Astrocyte of the spinal cord (primary cell): ENCODE measurements around the gene CEP89.
"Not testable (repeated sequence)": the region's sequence is repeated elsewhere in the genome, so short reads cannot be mapped to it uniquely, and the experiment has no call there.

Experiments
- DNase-seq: peaks from one replicate; pipeline ENCODE4 v3.0.0; 2011; ENCODE audit warnings: low read depth, low spot score
- H3K4me3 ChIP-seq: 2 replicates; pipeline ENCODE4 v1.5.1; 2011; ENCODE audit warnings: low read depth, mild to moderate bottlenecking, low read length, moderate library complexity
- in situ Hi-C: cut with HindIII; loops from 2 replicates; pipeline ENCODE4 v1.10.0; 2017; ENCODE audit warnings: low sequenced_read_pairs
- TF ChIP-seq, protein P1 (sequence below): IDR thresholded peaks from 2 replicates; pipeline ENCODE4 v1.5.1; 2012; ENCODE audit warnings: low read depth, mild to moderate bottlenecking, low read length, inconsistent platforms

Gene CEP89

DNA sequence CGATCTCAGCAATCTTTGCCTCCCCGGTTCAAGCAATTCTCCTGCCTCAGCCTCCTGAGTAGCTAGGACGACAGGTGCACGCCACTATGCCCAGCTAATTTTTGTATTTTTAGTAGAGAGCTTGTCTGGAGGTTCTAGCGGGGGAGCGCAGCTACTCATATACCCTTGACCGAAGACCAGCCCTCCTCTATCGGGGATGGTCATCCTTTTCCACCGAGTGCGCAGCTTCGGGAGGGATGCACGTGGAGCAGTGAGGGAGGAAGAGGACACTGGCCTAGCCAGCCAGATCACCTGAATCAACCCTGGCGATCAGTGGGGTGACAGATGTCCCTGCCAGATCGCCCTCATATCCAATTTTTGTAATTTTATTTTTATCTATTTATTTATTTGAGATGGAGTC, 109.0 kb downstream of the CEP89 start:
- no peak for DNase-seq
- no peak overlapping the region for H3K4me3 ChIP-seq
- TF ChIP-seq, protein P1, sequence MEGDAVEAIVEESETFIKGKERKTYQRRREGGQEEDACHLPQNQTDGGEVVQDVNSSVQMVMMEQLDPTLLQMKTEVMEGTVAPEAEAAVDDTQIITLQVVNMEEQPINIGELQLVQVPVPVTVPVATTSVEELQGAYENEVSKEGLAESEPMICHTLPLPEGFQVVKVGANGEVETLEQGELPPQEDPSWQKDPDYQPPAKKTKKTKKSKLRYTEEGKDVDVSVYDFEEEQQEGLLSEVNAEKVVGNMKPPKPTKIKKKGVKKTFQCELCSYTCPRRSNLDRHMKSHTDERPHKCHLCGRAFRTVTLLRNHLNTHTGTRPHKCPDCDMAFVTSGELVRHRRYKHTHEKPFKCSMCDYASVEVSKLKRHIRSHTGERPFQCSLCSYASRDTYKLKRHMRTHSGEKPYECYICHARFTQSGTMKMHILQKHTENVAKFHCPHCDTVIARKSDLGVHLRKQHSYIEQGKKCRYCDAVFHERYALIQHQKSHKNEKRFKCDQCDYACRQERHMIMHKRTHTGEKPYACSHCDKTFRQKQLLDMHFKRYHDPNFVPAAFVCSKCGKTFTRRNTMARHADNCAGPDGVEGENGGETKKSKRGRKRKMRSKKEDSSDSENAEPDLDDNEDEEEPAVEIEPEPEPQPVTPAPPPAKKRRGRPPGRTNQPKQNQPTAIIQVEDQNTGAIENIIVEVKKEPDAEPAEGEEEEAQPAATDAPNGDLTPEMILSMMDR: no peak
- in situ Hi-C loops: no loop called here

DNA sequence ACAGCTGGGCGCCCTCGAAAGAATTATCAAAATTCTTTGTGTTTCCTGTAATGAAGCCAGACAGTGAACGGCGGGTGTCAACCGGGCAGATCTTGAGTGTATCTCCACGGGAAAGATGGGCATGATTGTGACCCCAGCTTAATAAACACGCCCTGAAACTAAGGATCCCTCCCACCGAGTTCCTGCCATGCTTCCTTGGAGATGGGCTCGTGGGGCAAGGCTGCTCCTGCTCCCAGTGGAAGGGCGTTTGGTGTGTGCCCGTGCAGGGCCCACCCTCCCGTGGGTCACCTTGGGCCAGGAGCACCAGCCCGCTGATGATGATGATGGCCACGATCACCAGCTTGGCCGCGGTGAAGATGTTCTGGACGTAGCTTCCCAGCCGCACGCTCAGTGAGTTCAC, 109.6 kb downstream of the CEP89 start:
- in situ Hi-C loops: no loop called here
- TF ChIP-seq, protein P1: no peak
- no peak overlapping the region for H3K4me3 ChIP-seq
- DNase-seq: no peak

DNA sequence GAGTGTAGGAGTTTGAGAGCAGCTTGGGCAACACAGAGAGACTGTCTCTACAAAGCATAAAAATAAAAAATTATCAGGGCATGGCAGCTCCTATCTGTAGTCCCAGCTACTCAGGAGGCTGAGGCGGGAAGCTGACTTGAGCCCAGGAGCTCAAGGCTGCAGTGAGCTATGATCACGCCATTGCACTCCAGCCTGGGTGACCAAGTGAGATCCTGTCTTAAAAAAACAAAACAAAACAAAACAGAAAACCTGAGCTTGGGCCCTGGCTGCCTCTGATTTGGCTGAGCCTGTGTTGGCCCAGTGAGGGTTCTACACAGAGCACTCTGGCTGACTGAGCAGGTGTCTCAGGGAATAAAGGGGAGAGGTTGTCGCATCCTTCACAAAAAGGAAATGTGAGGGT, 110.2 kb downstream of the CEP89 start:
- in situ Hi-C loops: no loop called here
- DNase-seq: no peak
- no peak overlapping the region for H3K4me3 ChIP-seq
- TF ChIP-seq, protein P1: no peak

DNA sequence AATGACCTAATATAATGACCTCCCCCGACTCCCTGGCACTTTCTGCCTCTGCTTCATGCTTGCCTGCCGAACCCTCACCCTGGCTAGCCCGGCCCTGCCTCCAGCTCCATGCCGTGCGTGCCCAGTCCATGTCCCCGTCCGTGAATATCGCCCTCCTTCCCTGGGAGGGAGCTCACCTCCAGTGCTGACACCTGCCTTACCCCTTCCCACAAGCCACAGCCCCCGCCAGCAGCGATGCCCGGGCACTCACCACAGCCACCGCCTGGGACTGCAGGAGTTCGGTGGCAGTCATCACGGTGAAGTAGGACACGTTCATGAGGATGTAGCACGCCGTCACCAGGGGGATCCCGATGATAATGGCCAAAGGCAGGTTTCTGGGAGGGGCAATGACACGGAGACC, 112.2 kb downstream of the CEP89 start:
- in situ Hi-C loops: no loop called here
- no peak for DNase-seq
- no peak overlapping the region for H3K4me3 ChIP-seq
- TF ChIP-seq, protein P1: no peak

DNA sequence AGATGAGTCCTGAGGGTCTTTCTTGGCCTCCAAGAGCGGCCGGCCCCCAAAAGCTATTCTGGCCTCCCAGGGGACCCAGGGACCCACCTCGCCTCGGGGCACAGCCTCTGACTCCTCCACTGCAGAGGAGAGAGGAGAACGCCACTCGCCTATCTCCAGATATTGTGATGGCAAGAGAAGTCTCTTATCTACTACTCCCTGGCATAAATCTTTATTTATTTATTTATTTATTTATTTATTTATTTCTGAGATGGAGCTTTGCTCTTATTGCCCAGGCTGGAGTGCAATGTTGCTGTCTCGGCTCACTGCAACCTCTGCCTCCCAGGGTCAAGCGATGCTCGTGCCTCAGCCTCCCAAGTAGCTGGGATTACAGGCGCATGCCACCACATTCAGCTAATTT, 113.2 kb downstream of the CEP89 start:
- H3K4me3 ChIP-seq: no peak overlapping the region
- TF ChIP-seq, protein P1: no peak
- DNase-seq: no peak
- in situ Hi-C loops: no loop called here

DNA sequence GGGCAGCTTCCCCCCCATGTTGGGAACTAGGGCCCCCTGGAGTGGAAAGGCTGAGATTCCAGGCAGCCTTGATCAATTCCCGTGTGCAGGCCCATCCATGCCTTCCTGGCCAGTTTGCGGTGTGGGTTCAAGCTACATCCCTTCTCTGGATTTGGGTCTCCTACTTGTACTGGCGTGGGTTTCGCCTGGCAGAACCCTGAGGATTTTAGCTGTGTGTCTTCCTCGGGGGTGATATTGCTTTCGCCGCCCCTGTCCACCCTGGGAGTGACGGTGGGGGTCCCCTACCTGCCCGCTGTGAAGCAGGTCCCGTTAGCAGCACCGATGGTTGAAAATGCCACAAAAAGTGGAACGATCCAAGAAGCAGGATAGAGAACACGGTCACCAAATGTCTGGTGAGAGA, 113.6 kb downstream of the CEP89 start:
- in situ Hi-C loops: no loop called here
- DNase-seq: no peak
- H3K4me3 ChIP-seq: no peak overlapping the region
- TF ChIP-seq, protein P1: no peak

DNA sequence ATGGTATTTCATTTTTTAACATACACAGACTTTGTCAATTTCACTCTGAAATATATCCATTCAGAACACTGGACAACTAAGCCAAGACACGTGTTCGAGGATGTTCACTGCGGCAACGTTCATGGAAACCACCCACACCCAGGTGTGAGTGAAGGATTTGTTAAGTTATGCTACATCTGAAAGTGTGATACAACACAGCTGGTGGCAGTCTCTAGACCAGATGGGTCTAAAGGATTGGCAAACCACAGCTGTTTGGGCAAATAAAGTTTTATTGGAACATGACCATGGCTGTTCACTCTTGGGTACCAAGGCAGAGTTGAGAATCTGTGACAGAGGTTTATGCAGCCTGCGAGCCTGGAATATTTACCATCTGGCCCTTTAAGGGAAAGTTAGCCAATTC, 114.2 kb downstream of the CEP89 start:
- TF ChIP-seq, protein P1: no peak
- no peak overlapping the region for H3K4me3 ChIP-seq
- DNase-seq: no peak
- in situ Hi-C loops: no loop called here

DNA sequence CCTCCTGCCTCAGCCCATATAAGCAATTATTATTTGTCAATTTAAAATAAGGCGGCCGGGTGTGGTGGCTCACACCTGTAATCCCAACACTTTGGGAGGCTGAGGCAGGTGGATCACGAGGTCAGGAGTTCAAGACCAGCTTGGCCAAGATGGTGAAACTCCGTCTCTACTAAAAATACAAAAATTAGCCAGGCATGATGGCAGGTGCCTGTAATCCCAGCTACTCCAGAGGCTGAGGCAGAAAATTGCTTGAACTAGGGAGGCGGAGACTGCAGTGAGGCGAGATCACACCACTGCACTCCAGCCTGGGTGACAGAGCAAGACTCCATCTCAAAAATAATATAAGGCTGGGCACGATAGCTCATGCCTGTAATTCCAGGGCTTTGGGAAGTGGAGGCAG, 114.9 kb downstream of the CEP89 start:
- DNase-seq, H3K4me3 ChIP-seq, in situ Hi-C loops: not testable (repeated sequence)
